ENCODE results near the gene CLINT1.
"Not testable (repeated sequence)": the region's sequence is repeated elsewhere in the genome, so short reads cannot be mapped to it uniquely, and the experiment has no call there.

Gene CLINT1

DNA sequence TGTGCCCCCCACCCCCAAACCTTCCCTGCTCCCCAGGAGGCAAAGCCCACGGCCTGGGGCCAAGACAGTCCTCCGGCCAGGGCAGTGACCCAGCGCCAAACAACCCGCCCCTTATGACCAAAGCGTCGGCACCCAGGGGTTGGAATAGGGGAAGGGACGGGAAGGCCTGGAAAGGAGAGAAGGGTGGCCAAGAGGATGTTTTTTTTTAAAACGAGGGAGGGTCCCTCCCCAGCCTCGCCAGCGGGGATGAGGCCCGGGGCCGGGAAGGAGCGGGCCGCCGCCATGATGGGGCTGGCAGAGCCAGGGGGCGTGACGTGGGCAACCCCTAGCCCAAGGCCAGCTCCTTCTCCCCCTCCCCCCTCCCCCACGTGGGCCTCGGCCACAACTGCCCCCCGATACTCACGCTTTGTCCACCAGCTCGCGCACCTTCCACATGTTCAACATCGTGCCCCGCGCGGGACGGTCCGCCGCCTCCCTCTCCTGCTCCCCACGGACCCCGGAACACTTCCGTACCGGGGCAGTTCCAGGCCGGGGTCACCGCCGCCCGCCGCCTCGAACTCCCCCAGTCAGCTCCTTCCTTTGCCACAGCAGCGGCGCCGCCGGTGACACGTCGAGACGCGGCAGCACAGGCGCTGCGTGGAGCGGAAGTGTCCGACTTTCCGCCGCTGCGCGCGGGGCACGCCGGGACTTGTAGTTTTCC, at the start of gene CLINT1:
Gene CLINT1, minus strand, starts transcription at position 619 of the 700 bp plus-strand sequence. Its CDS starts 175 bp downstream, at position 444.
- peak; percentile 83 for ATAC-seq
- H3K9me3 Mint-ChIP-seq = no peaks in the 10 kb centered on the region

DNA sequence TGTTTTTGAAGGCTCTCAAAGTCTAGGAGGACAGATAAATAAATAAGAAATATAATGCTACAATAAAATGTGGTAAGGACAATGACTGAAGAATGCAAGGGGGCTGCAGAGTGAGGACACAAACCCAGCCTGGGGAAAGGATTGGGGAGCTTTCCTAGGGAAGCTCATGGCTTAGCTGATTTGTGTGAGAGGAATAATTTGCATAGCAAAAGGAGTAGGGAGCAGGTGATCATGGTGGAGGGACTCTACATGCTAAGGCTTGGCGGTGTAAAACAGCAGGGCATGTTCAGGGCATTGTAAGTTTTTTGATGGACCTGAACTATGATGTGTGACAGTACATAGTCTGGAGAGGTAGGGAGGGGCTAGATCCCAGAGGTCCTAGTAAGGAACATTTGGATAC, 49.5 kb upstream of the CLINT1 start:
- Mint-ChIP-seq H3K27ac (no peak overlapping the region), H3K9me3 (no peaks in the 10 kb centered on the region), H3K4me1 (no peaks in the 10 kb centered on the region), H3K27me3 (no peaks in the 10 kb centered on the region), H3K4me3 (no peak overlapping the region)
- no peak for DNase-seq
- ATAC-seq = no peak

More for the DNA sequence above, at the start of gene CLINT1:
- peak; percentile 84 to 88 for DNase-seq
- H3K27me3 Mint-ChIP-seq = no peaks in the 10 kb centered on the region
- H3K4me3 Mint-ChIP-seq = peak within 1 kb of the TSS; percentile 84 to 99
- peaks cover 79% of the 10 kb centered on the region for H3K4me1 Mint-ChIP-seq
- peak within 1 kb of the TSS; percentile 99 to 100 for H3K27ac Mint-ChIP-seq

GRCh38 chr5:157907479-157907878, 48.5 kb upstream of the CLINT1 start:
- H3K27ac Mint-ChIP-seq = no peak overlapping the region
- no peaks in the 10 kb centered on the region for H3K9me3 Mint-ChIP-seq
- H3K4me3 Mint-ChIP-seq = no peak overlapping the region
- DNase-seq (no peak), ATAC-seq (no peak)
- H3K27me3 Mint-ChIP-seq = no peaks in the 10 kb centered on the region
- H3K4me1 Mint-ChIP-seq = no peaks in the 10 kb centered on the region

DNA sequence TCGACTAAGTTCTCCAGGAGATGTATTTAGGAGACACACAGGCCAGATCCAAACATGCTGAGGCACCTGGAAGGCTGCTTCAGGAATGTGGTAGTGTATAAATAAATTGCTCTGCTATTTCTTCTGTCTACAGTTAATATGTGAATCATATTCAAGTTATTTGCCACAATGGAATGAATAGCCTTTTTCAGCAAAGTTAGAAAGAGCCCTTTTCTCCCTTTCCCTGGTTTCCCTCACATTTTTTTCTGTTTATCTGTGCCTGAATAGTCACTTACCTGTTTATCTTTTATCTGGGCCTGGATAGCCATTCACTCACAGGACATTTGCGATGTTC, 44.1 kb upstream of the CLINT1 start:
- ATAC-seq (no peak), DNase-seq (no peak)
- no peak overlapping the region for H3K4me3 Mint-ChIP-seq
- H3K4me1 Mint-ChIP-seq = no peaks in the 10 kb centered on the region
- no peak overlapping the region for H3K27ac Mint-ChIP-seq
- no peaks in the 10 kb centered on the region for H3K9me3 Mint-ChIP-seq
- H3K27me3 Mint-ChIP-seq = no peaks in the 10 kb centered on the region

DNA sequence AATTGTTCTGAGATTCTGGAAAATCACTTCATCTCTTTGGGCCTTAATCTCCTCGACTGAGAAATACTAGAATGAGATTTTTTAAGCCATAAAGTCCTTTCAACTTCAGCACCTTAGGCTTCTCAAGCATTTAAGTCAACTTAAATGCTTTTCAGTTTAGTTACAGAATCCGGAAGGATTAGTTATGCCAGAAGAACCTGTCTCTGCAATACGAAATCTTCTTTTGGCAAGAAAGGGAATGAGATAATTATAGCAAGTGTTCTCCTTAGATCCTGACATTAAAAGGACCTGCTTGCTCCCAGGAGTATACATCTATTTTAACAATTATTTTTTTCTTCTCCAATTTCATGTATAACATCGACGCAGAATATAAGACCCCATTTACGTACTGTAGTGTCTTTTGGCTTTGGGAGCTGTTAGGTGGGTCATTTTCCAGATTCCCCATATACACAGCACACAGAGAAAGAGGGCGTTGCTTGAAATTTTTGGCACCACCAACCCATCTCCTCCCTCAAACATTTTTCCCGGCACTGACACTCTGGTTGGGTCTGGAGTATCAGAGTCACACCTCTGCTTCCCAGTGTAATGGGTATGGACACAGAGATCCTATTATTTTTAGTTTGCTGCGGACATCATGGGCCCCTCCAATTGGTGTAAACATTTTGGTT, 43.6 kb upstream of the CLINT1 start:
- ATAC-seq (no peak), DNase-seq (no peak)
- Mint-ChIP-seq H3K27me3 (no peaks in the 10 kb centered on the region), H3K27ac (no peak overlapping the region), H3K4me1 (no peaks in the 10 kb centered on the region), H3K9me3 (no peaks in the 10 kb centered on the region), H3K4me3 (no peak overlapping the region)

DNA sequence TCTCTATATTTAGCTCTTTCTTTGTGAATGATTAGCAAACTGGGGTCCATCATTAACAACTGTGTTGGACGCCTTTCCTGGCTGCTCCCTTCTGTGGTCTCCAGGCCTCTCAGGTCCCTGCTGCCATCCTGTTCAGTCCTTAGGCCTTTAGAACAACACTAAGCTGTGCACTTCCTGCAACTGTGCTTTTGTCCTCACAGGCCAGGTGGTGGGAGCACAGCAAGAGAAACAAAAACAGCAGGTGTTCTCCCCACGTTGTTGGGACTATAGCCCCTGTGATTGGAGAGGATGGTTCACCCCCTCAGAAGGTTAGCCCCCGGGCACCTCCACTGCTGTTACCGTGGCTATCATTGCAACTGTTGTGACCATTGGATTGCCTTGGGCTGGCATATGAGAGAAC, 41.7 kb upstream of the CLINT1 start:
- no peak for ATAC-seq
- no peak overlapping the region for H3K4me3 Mint-ChIP-seq
- H3K27me3 Mint-ChIP-seq = no peaks in the 10 kb centered on the region
- no peaks in the 10 kb centered on the region for H3K4me1 Mint-ChIP-seq
- no peaks in the 10 kb centered on the region for H3K9me3 Mint-ChIP-seq
- no peak for DNase-seq
- peak overlapping the region in 1 of 2 donors; percentile 57 for H3K27ac Mint-ChIP-seq

DNA sequence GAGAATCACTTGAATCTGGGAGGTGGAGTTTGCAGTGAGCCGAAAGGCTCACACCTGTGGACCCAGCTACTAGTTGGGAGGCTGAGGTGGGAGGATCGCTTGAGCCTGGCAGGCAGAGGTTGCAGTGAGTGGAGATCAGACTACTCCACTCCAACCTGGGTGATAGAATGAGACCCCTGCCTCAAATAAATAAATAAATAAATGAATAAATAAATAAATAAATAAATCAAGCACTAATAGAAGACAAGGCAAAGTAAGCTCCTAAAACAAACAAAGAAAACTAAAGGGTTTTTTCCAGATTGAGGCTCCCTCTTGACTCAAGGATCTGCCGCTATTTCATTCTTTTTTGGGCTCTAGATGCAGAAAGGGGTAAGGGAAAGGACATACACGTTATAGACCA, 34.7 kb upstream of the CLINT1 start:
- Mint-ChIP-seq H3K9me3 (no peaks in the 10 kb centered on the region), H3K27me3 (no peaks in the 10 kb centered on the region), H3K4me1 (peaks cover 21% of the 10 kb centered on the region), H3K27ac (no peak overlapping the region), H3K4me3 (no peak overlapping the region)
- no peak for ATAC-seq
- no peak for DNase-seq

DNA sequence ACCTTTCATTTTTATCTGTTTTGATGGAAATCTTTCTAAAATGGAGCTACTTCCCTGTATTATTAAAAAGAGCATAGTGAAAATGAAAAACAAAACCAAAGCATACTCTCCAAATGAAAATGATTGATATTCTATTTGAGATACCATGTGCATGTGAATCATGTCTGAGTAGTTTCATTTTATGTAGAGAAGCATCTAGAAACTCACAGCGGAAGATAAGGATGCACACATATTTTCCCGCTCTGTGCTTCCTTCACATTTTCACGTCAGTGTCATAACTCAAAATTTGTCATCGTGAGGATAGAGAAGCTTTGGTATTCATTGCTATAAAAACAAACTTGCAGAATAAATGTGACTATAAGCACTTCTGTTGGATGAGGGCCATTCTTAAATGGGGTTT, 34.0 kb upstream of the CLINT1 start:
- no peak for DNase-seq
- Mint-ChIP-seq H3K4me3 (no peak overlapping the region), H3K27me3 (no peaks in the 10 kb centered on the region), H3K27ac (no peak overlapping the region), H3K9me3 (no peaks in the 10 kb centered on the region), H3K4me1 (peaks cover 21% of the 10 kb centered on the region)
- no peak for ATAC-seq

DNA sequence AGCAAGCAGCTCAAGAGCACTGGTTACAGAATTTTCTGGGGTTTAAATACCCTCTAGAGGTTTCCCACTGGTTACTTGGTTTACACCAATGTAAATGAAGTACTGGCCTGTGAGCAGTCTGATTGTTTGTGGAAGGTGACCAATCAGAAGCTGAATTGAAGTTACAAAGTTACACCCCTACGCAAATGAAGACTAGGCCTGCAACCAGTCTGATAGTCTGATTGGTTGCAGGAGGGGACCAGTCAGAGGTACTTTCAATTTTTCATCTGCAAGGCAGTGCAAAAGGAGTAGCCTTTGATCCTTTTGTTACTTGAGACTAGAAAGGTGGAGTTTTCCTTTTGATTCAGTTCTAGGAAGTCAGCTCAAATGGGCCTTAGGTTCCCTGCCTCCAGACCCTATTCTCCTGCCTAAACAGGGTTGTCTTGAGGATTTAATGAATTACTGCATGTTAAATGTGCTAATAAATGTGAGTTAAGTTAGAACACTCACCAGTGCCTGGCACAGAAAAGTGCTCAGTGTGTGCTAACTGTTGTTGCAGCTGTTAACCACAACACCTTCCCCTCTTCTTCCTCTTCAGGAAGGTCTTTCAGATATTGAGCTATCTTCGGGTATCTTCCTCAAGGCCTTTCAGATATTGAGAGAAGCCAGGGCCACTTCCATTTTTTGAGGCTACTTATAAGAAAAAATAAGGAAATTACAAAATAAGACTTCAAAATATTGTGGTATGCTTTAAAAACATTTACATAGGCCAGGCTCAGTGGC, 32.1 kb upstream of the CLINT1 start:
- Mint-ChIP-seq H3K4me3 (peak overlapping the region in 1 of 2 donors; percentile 15), H3K27ac (peak overlapping the region in 1 of 2 donors; percentile 40), H3K4me1 (peaks cover 21% of the 10 kb centered on the region), H3K9me3 (no peaks in the 10 kb centered on the region), H3K27me3 (no peaks in the 10 kb centered on the region)
- peak; percentile 53 for ATAC-seq
- no peak for DNase-seq

GRCh38 chr5:157888814-157889532, 30.0 kb upstream of the CLINT1 start:
- Mint-ChIP-seq H3K27ac (no peak overlapping the region), H3K4me3 (no peak overlapping the region), H3K9me3 (no peaks in the 10 kb centered on the region), H3K27me3 (no peaks in the 10 kb centered on the region), H3K4me1 (peaks cover 26% of the 10 kb centered on the region)
- no peak for ATAC-seq
- no peak for DNase-seq

GRCh38 chr5:157886796-157887380, 27.9 kb upstream of the CLINT1 start:
- DNase-seq (no peak), ATAC-seq (no peak)
- Mint-ChIP-seq H3K27me3 (no peaks in the 10 kb centered on the region), H3K4me1 (peaks cover 17% of the 10 kb centered on the region), H3K4me3 (no peak overlapping the region), H3K9me3 (no peaks in the 10 kb centered on the region), H3K27ac (no peak overlapping the region)

GRCh38 chr5:157885051-157885450, 26.1 kb upstream of the CLINT1 start:
- not testable (repeated sequence) for ATAC-seq, H3K4me1 Mint-ChIP-seq, H3K9me3 Mint-ChIP-seq, DNase-seq, H3K27me3 Mint-ChIP-seq, H3K4me3 Mint-ChIP-seq, H3K27ac Mint-ChIP-seq

DNA sequence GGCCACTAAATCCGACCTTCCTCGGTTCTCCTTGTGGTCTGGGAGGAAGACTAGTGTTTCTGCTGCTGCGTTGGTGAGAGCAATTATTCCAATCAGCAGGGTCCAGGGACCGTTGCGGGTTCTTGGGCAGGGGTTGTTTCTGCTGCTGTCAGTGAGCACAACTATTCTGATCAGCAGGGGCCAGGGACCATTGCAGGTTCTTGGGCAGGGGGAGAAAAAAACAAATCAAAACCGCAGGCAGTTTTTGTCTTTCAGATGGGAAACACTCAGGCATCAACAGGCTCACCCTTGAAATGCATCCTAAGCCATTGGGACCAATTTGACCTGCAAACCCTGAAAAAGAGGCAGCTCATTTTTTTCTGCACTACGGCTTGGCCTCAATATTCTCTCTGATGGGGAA, 22.6 kb upstream of the CLINT1 start:
- H3K9me3 Mint-ChIP-seq, H3K4me3 Mint-ChIP-seq, H3K27me3 Mint-ChIP-seq, ATAC-seq, H3K27ac Mint-ChIP-seq, DNase-seq: not testable (repeated sequence)
- H3K4me1 Mint-ChIP-seq = peaks cover 12% of the 10 kb centered on the region

DNA sequence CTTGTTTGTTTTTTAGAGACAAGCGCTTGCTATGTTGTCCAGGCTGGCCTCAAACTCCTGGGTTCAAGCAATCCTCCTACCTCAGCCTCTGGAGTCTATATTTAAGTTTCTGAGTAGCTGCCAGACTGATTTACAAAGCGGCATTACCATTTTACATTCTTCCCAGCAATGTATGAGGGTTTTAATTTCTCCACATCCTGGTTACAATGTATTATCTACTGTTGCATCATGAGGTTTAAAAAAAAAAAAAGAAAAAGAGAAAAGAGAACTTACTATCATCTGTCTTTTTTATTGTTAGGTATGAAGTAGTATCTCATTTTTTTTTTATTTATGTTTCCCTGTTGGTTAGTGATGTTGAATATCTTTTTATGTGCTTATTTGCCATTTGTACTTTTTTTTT, 18.9 kb upstream of the CLINT1 start:
- no peak overlapping the region for H3K4me3 Mint-ChIP-seq
- DNase-seq = no peak
- H3K9me3 Mint-ChIP-seq = no peaks in the 10 kb centered on the region
- H3K27ac Mint-ChIP-seq = peak overlapping the region; percentile 87 to 89
- H3K4me1 Mint-ChIP-seq = peaks cover 6% of the 10 kb centered on the region
- ATAC-seq = peak; percentile 40
- H3K27me3 Mint-ChIP-seq = no peaks in the 10 kb centered on the region

- no peak for DNase-seq
- Mint-ChIP-seq H3K9me3 (no peaks in the 10 kb centered on the region), H3K4me1 (peaks cover 26% of the 10 kb centered on the region), H3K4me3 (no peak overlapping the region), H3K27ac (no peak overlapping the region), H3K27me3 (no peaks in the 10 kb centered on the region)
- ATAC-seq = no peak
Observed at GRCh38 chr5:157874861-157875260, 15.9 kb upstream of the CLINT1 start.

Data from stimulated activated naive CD8-positive, alpha-beta T cell treated with anti-CD3 and anti-CD28 coated beads, Interleukin-15, amount 100 ng/mL, for 72 hours (primary cell).